GM13976 (cell line): ENCODE results near the gene H1-8.

ENCODE experiments used
- DNase-seq: peaks from one replicate; pipeline ENCODE4 v3.0.0; 2012; ENCODE audit warnings: low spot score
- in situ Hi-C: fragments of 300-500 bp; cut with MboI; formaldehyde crosslinking; loops from one replicate; pipeline ENCODE4 v1.12.0; 2022; ENCODE audit warnings: low sequenced_read_pairs, mixed read lengths, inconsistent platforms; ENCODE audit not compliant: unreplicated experiment
- TF ChIP-seq, protein P1 (sequence below): IDR thresholded peaks from 2 replicates; pipeline ENCODE4 v1.5.1; 2012; ENCODE audit warnings: borderline replicate concordance, mild to moderate bottlenecking; ENCODE audit not compliant: insufficient read depth; ENCODE audit errors: extremely low read depth, missing control alignments, control extremely low read depth

H1-8 gene

DNA sequence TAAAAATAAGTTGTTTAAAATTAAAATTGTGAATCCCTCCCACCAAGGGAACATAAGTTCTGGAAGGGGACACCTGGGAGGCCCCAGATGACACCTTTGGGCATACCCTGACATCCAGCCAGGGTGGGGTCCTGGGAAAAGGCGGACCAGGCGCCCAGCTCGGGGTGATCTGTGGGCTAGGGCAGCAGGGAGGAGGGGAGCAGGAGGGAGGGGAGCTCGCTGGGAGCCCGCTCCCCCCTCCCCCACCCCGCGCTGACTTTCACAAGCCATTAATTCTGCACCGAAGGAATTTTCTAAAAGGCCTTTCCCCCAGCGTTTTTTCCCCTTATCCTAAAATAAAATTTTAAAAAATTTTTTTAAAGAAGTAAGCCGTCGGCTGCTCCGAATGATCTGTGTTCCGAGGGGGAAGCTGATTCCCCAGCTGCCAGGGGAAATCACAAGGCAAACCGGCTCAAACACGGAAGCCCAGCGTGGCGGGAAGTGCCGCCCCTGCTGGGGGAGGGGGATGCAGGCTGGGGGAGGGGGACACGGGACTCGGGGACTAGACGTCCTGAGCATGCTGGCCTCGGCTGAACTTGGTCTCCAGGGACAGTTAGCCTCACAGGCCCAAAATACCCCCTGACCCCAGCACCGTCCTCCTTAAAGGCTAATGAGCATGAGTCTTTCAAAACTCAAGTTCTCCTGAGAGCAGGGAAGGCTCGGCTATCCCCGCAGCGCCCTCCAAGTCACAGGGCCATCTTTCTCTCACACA, 49.6 kb downstream of the H1-8 start:
- TF ChIP-seq, protein P1, sequence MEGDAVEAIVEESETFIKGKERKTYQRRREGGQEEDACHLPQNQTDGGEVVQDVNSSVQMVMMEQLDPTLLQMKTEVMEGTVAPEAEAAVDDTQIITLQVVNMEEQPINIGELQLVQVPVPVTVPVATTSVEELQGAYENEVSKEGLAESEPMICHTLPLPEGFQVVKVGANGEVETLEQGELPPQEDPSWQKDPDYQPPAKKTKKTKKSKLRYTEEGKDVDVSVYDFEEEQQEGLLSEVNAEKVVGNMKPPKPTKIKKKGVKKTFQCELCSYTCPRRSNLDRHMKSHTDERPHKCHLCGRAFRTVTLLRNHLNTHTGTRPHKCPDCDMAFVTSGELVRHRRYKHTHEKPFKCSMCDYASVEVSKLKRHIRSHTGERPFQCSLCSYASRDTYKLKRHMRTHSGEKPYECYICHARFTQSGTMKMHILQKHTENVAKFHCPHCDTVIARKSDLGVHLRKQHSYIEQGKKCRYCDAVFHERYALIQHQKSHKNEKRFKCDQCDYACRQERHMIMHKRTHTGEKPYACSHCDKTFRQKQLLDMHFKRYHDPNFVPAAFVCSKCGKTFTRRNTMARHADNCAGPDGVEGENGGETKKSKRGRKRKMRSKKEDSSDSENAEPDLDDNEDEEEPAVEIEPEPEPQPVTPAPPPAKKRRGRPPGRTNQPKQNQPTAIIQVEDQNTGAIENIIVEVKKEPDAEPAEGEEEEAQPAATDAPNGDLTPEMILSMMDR = no peak
- DNase-seq = no peak
- in situ Hi-C loops = no loop called here

DNA sequence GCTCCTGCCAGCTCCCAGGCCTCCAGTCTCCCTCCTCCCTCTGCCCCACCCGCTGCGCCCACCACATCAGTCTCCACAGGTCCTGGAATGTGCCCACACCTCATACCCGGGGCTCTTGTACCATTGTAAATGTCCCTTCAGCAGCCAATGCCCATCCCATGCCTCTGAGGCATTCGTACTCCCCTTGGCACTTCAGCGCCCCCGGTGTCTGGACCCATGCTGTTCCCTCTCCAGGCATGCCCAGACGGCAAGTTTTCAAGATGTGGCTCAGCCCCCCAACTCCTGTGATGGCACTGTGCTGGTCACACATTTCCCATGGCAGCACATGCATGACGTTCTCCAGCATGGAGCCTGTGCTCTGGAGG, 50.2 kb downstream of the H1-8 start:
- TF ChIP-seq, protein P1 = no peak
- in situ Hi-C loops = no loop called here
- DNase-seq = no peak

DNA sequence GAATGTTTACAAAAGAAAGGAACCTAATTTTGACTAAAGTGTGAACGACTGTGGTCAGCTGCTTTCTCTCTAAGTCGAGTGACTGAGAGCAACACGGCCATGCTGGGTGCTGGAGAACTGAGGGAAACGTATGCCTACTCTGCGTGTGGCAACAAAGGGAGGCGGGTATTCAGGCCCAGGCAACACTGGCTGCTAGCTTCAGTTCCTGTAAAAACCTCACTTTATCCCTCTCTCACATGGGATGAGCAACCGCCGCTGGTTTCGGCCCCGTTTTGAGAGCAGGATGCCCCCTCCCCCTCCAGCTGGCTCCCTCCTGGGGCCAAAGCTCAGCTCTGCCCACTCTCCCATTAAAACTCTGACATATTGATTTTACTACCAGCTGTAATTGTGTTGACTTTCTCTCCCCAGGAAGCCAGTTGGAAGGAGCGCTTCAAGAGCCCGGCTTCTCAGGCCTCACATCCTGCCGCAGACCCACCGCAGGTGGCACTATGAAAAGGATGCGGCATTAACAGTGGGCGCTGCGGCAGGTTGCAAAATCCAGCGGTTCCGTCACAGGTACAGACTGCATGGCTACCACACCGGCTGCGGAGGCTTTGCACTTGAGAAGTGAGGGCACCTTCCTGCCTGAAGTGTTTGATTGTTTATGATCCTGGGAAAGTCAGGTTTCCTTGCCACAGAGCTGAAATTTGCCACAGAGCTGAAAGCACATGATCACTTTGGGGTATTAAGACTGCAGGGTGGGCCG, 50.8 kb downstream of the H1-8 start:
- in situ Hi-C loops = no loop called here
- TF ChIP-seq, protein P1 = no peak
- DNase-seq = no peak

DNA sequence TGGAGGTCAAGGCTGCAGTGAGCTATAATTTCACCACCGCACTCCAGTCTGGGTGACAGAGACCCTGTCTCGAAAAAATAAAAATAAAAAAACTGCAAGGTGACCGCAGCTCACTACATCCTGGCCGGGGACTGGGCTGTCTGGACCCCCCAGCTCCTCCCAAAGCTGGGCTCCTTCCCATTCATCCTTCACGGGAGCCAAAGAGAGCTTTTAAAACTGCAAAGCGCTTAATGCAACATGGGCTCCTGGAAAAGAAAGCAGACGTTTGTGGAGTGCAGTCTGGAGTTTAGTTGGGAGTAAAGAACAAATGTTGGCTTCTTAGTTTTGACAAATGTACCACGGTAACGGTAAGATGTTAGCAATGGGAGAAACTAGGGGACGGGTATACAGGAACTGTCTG, 51.4 kb downstream of the H1-8 start:
- in situ Hi-C loops = no loop called here
- DNase-seq = no peak
- TF ChIP-seq, protein P1 = no peak

DNA sequence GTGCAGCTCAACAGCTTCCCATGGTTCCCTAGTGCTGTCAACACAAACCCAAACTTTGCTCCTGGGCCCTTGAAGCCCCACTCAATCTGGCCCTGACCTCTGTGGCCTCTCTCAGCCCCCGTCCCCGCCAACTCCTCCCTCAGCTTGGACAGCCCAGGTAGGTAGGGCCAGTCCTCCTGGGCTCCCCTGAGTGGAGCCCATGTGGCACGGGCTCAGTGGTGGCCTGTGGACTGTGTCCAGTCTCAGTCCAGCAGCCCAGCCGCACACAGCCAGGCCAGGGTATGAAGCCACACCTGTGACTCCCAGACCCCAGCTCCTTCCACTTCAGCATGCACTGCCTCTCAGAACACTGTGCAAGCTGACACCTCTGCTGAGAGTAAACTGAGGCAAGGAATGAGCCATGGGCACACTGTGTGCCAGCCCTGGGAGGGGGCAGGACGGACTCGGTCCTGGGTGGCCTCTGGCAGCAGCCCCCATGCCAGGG, 52.0 kb downstream of the H1-8 start:
- TF ChIP-seq, protein P1 = no peak
- DNase-seq = no peak
- in situ Hi-C loops = no loop called here

DNA sequence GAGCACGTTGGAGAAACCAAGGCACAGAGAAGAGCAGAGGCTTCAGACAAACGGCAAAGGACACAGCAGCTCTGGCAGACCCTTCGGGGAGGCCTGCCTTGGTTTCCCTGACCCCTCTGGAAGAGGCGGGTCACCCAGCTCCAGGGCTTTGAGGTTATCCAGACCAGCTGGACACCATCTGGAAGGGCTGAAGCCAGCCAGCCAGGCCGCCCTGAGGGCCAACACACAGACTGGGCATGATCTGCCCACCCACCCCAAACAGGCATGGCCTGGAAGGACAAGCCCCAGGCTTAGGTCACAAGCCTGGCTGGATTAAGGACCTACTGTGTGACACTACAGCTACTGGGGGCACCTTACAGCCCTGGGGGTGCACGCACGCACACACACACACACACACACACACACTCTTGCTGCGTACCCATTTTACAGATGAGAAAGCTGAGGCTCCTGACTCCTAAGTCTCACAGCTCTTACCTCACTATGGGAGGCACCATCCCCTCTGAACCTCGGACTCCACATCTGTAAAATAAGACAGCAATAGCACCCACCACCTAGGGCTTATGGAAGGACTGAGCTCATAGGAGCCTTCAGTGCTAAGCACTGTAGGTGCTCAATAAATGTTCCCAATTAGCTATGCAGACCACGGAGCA, 52.7 kb downstream of the H1-8 start:
- TF ChIP-seq, protein P1 = no peak
- no peak for DNase-seq
- in situ Hi-C loops = no loop called here
